Measurements from ENCODE around the gene STARD3.

GRCh38 chr17:39687546-39688474 is 50.9 kb downstream of the STARD3 start, which contains the start of gene PGAP3:
- TF ChIP-seq SIN3A (IDR thresholded peaks at IDR 0.05; ENCODE audit: borderline replicate concordance, insufficient read depth, low read depth, low read length) (0 out of 2 replicates have a peak, but pooled peaks have one; percentile 30), CTCF (IDR thresholded peaks at IDR 0.05) (no peak)
